GM03348 (cell line): ENCODE data around the gene NUCB2.

Experiments used
- DNase-seq: peaks from one replicate; pipeline ENCODE4 v3.0.0; 2012; ENCODE audit warnings: low spot score

NUCB2 gene

GRCh38 chr11:17333799-17334586, 57.5 kb downstream of the NUCB2 start:
- DNase-seq = no peak

- DNase-seq = no peak
Observed at GRCh38 chr11:17343257-17343656, 66.7 kb downstream of the NUCB2 start.

GRCh38 chr11:17343907-17344306, 67.4 kb downstream of the NUCB2 start:
- peak; percentile 75 for DNase-seq

GRCh38 chr11:17347676-17348075, 71.1 kb downstream of the NUCB2 start:
- no peak for DNase-seq

GRCh38 chr11:17350455-17351171, 74.1 kb downstream of the NUCB2 start:
- DNase-seq = no peak

- DNase-seq = peak; percentile 11
Observed at GRCh38 chr11:17351172-17351509, 74.6 kb downstream of the NUCB2 start.

- DNase-seq = peak; percentile 87
Observed at GRCh38 chr11:17351510-17352176, 75.1 kb downstream of the NUCB2 start, which contains the start of gene NCR3LG1. Gene NCR3LG1, plus strand, starts transcription at chr11:17351800. Its CDS starts 170 bp downstream, at chr11:17351970.

GRCh38 chr11:17352950-17353820, 76.6 kb downstream of the NUCB2 start:
- peak; percentile 86 for DNase-seq

- no peak for DNase-seq
Observed at GRCh38 chr11:17353821-17354600, 77.5 kb downstream of the NUCB2 start.

GRCh38 chr11:17354601-17354991, 78.1 kb downstream of the NUCB2 start:
- DNase-seq = peak; percentile 80

- DNase-seq = no peak
Observed at GRCh38 chr11:17366495-17366894, 90.0 kb downstream of the NUCB2 start.

- DNase-seq = no peak
Observed at GRCh38 chr11:17368551-17368950, 92.0 kb downstream of the NUCB2 start.

GRCh38 chr11:17369094-17369493, 92.6 kb downstream of the NUCB2 start:
- no peak for DNase-seq

GRCh38 chr11:17369684-17370243, 93.2 kb downstream of the NUCB2 start:
- DNase-seq = no peak

GRCh38 chr11:17371614-17372013, 95.1 kb downstream of the NUCB2 start:
- DNase-seq = no peak

GRCh38 chr11:17375547-17375946, 99.0 kb downstream of the NUCB2 start:
- DNase-seq = no peak

GRCh38 chr11:17376493-17376892, 100.0 kb downstream of the NUCB2 start:
- no peak for DNase-seq

GRCh38 chr11:17378655-17379054, 102.1 kb downstream of the NUCB2 start:
- DNase-seq = no peak

GRCh38 chr11:17379383-17380180, 103.0 kb downstream of the NUCB2 start:
- DNase-seq = no peak

- DNase-seq = no peak
Observed at GRCh38 chr11:17381156-17381555, 104.6 kb downstream of the NUCB2 start.
